Stimulated activated CD4-positive, alpha-beta T cell treated with anti-CD3 and anti-CD28 coated beads, TNF-alpha, amount 100 ng/mL, for 24 hours (primary cell): ENCODE measurements around the gene SULF2.

Source experiments
- DNase-seq, 3 experiments: peaks; one replicate each; pipeline ENCODE4 v3.0.0-alpha.2; 2020; ENCODE audit warnings: low read depth in 3 of 3

The SULF2 gene

GRCh38 chr20:47762699-47763268, 22.5 kb downstream of the SULF2 start:
- DNase-seq, result no peak

- DNase-seq, result no peak
Measured at GRCh38 chr20:47761482-47762047, 23.7 kb downstream of the SULF2 start.

DNA sequence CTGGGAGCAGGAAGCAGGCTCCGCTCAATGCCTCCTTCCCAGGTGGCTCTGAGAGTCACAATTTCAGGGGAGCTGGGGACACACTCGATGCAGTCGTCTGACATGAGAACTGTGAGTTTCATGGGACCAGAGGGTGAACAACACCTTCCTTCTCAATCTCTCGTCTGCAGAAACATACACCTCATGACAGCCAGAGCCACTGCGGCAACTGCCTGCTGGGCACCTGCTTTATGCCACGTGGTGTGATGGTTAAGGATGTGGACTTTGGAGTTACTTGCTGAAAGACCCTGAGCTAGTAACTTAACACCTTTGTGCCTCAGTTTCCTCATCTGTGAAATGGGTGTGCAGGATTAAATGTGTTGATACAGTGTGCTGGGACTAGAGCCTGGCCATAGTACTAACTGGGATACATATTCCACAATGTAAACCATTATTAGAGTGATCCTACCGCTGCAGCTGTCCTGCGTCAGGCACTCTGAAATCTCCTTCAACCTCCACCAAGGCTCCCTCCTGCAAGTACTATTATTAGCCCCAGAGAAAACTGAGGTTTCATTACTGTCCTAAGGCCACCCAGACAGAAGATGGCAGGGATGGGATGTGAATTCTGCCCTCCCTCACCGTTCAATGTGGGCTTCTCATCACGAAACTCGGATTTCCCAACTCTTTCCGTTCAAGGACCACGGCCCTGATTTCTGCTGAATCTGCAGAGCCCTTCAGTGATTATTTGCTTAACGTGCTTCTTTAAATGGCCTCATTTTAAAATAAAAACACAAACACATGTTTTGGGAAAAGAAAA, 24.4 kb downstream of the SULF2 start:
- no peak for DNase-seq

GRCh38 chr20:47758517-47759450, 26.5 kb downstream of the SULF2 start:
- DNase-seq, result no peak

- no peak for DNase-seq
Measured at GRCh38 chr20:47757145-47758035, 27.9 kb downstream of the SULF2 start.

GRCh38 chr20:47754946-47755652, 30.2 kb downstream of the SULF2 start:
- no peak for DNase-seq

GRCh38 chr20:47754388-47754715, 30.9 kb downstream of the SULF2 start:
- no peak for DNase-seq

GRCh38 chr20:47753576-47754387, 31.5 kb downstream of the SULF2 start:
- no peak for DNase-seq

DNA sequence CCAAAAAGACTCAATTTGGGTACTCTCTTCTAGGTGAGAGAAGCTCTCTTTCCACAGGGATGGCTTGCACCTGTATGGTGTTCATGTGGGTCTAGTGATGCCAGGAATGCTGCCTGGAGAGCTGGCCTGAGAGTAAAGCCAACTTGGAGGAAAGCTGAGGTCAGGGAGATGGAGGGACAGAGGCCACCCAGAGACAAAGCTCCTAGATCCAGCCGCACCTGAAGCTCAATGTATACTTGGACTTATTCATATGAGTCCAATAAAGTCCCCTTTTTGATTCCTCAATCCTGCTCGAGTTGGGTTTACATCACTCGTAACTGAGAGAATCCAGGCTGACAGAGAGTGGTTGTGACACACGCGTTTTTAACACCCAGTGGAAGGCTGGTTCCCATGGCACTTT, 33.8 kb downstream of the SULF2 start:
- DNase-seq, result no peak

- DNase-seq, result no peak
Measured at GRCh38 chr20:47749339-47749738, 35.9 kb downstream of the SULF2 start.

- no peak for DNase-seq
Measured at GRCh38 chr20:47748823-47749222, 36.5 kb downstream of the SULF2 start.

DNA sequence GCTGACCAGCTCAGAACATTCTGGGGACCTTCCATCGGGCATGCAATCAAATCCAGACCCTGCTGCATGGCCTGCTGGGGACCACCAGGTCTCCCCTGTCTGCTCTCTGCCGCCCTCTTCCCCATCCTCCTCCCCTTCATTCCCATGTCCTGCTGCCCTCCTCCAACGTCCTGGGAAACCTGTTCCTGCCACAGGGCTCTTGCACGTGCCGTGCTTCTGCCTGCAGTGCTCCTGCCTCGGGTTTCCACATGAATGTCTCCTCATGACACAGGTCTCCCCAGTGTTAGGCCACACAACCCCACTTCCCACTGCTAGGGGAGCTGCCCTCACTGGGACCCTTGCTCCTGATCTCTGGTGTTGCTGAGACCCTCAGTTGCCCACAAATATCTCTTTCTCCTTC, 37.2 kb downstream of the SULF2 start:
- no peak for DNase-seq

DNA sequence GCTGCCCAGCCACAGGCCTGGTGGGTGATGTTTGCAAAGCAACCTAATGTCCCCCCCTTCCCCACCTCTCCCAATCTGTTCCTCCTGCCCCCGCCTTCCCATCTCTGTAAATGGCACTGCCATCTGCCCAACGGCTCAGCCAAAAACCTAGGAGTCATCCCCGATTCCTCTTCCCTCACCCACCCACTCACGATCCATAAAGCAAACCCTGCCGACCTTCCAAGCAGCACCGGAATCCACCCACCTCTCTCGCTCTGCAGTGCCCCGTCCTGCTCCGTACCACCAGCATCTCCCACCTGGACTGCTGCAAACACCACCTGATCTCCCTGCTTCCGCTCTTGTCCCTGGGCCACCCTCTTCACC, 37.6 kb downstream of the SULF2 start:
- DNase-seq, result no peak

DNA sequence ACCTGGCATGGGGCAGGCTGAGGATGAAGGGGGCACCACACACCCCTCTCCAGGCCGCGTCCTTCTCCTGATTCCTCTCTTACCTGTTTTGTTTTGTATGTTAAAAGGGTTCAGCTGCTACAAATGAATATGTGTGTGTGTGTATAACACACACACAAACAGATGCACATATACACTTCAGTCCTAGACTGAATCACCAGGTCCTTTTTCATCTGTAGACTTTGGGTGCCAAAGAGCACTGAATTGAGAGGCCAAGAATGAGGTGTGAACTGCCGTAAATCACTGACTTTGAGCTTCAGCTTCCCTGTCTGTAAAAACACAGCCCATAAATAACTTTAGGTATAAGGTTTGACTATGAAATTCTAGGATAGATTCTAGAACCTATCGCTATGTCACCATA, 40.5 kb downstream of the SULF2 start:
- no peak for DNase-seq

DNA sequence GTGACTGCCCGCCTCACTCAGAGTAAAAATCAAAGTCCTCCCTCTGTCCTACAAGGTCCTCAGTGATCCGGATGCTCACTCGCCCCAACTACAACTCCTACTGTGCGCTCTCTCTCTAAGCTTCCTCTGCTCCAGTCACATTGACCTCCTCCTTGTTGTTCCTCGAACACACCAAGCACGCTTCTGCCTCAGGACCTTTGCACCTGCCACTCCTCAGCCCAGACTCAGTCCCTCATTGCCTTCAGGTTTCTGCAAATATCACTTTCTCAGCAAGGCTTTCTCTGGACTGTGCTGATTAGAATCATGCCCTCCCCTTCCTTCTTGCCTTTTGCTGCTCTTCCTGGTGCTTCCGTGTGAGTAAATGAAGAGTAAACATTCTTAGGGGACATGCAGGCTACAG, 41.6 kb downstream of the SULF2 start:
- DNase-seq, result no peak

- DNase-seq, result no peak
Measured at GRCh38 chr20:47741669-47742608, 43.3 kb downstream of the SULF2 start.

- DNase-seq, result no peak
Measured at GRCh38 chr20:47740862-47741184, 44.5 kb downstream of the SULF2 start.

GRCh38 chr20:47740121-47740861, 45.0 kb downstream of the SULF2 start:
- no peak for DNase-seq
